Mesothelial cell of epicardium (in vitro differentiated cells): Measurements from ENCODE around the gene CHST6. TPM values are rescaled to one million over a fixed set of nuclear protein-coding genes. Genes with fewer than 3 reads are reported as not detected.

Experiments used
- DNase-seq, 2 experiments: peaks; one replicate each; pipeline ENCODE4 v3.0.0; 2021; ENCODE audit warnings: low spot score in 2 of 2; ENCODE audit not compliant: unreplicated experiment in 2 of 2
- H3K27ac Mint-ChIP-seq: 2 replicates; pipeline ENCODE4 v1.8.0; 2021; ENCODE audit warnings: mixed read lengths
- H3K27me3 Mint-ChIP-seq: 2 replicates; pipeline ENCODE4 v1.8.0; 2021; ENCODE audit warnings: low read depth, mixed read lengths
- H3K36me3 Mint-ChIP-seq: 2 replicates; pipeline ENCODE4 v1.8.0; 2021; ENCODE audit warnings: mixed read lengths
- H3K4me1 Mint-ChIP-seq: 2 replicates; pipeline ENCODE4 v1.8.0; 2021; ENCODE audit warnings: mixed read lengths
- H3K4me3 Mint-ChIP-seq: 2 replicates; pipeline ENCODE4 v1.8.0; 2021; ENCODE audit warnings: mild to moderate bottlenecking, moderate library complexity, mixed read lengths
- H3K9me3 Mint-ChIP-seq: 2 replicates; pipeline ENCODE4 v1.8.0; 2021; ENCODE audit warnings: mixed read lengths
- total RNA-seq: library from RNA; stranded (reverse); gene quantifications from 3 replicates; pipeline ENCODE4 v1.2.1, GENCODE V29; 2021
- TF ChIP-seq, protein P1 (sequence below): fragments of 200-600 bp; sonication (generic); IDR thresholded peaks from one replicate; pipeline ENCODE4 v1.5.0; 2021; ENCODE audit warnings: antibody characterized with exemption; ENCODE audit not compliant: unreplicated experiment

CHST6 gene
- total RNA-seq, 1 donor from 2014 or later = 2.1 TPM

DNA sequence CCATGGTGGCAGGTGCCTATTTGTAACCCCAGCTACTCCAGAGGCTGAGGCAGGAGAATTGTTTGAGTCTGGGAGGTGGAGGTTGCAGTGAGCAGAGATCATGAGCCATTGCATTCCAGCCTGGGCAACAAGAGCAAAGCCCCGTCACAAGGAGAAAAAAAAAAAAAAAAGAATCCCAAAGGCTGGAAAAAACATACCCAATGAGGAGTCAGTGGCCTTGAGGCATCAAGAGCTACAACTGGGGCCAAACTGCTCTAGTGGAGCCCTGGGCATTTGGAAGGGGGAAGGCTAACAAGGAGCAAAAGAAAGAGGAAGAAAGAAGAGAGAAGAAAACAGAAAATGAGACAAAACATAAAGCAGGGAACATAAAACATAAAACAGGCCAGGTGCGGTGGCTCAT is 6.9 kb downstream of the CHST6 start:
- Mint-ChIP-seq H3K9me3 (no peaks in the 10 kb centered on the region), H3K27me3 (no peaks in the 10 kb centered on the region), H3K36me3 (no peaks in the 10 kb centered on the region), H3K4me3 (no peak overlapping the region), H3K4me1 (peaks cover 31% of the 10 kb centered on the region), H3K27ac (no peak overlapping the region)
- DNase-seq = no peak
- TF ChIP-seq, protein P1, sequence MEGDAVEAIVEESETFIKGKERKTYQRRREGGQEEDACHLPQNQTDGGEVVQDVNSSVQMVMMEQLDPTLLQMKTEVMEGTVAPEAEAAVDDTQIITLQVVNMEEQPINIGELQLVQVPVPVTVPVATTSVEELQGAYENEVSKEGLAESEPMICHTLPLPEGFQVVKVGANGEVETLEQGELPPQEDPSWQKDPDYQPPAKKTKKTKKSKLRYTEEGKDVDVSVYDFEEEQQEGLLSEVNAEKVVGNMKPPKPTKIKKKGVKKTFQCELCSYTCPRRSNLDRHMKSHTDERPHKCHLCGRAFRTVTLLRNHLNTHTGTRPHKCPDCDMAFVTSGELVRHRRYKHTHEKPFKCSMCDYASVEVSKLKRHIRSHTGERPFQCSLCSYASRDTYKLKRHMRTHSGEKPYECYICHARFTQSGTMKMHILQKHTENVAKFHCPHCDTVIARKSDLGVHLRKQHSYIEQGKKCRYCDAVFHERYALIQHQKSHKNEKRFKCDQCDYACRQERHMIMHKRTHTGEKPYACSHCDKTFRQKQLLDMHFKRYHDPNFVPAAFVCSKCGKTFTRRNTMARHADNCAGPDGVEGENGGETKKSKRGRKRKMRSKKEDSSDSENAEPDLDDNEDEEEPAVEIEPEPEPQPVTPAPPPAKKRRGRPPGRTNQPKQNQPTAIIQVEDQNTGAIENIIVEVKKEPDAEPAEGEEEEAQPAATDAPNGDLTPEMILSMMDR = no peak

DNA sequence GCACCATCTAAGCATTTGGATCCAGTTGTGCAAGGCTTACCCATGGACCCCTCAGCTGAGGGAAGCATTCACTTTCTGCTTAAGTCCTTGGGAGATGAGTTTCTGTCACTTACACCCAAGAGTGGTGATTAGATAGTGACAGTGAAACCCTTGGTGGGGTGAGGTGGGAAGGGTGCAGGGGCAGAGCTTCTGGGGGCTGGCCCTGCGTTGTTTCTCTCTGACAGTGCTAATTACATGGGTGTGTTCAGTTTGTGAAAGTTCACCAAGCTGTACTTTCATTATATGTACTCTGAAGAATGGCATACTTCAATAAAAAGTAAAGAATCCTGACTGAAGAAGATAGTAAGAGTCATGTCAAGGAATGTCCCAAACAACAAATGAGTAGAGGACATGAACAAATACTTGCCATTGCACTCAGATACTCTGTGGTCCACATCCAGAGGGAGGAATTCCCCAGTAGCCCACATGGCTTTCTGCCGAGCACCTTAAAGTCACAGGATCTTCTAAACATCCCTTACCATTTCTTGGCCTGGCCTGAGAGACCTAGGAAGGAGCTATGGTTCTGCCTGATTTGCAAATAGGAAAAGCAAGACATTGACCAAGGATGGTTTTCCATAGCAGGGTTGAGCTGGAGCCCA is 8.4 kb downstream of the CHST6 start:
- Mint-ChIP-seq H3K36me3 (no peaks in the 10 kb centered on the region), H3K4me3 (no peak overlapping the region), H3K9me3 (no peaks in the 10 kb centered on the region), H3K4me1 (peaks cover 22% of the 10 kb centered on the region), H3K27ac (no peak overlapping the region), H3K27me3 (no peaks in the 10 kb centered on the region)
- DNase-seq = no peak
- TF ChIP-seq, protein P1 = no peak

DNA sequence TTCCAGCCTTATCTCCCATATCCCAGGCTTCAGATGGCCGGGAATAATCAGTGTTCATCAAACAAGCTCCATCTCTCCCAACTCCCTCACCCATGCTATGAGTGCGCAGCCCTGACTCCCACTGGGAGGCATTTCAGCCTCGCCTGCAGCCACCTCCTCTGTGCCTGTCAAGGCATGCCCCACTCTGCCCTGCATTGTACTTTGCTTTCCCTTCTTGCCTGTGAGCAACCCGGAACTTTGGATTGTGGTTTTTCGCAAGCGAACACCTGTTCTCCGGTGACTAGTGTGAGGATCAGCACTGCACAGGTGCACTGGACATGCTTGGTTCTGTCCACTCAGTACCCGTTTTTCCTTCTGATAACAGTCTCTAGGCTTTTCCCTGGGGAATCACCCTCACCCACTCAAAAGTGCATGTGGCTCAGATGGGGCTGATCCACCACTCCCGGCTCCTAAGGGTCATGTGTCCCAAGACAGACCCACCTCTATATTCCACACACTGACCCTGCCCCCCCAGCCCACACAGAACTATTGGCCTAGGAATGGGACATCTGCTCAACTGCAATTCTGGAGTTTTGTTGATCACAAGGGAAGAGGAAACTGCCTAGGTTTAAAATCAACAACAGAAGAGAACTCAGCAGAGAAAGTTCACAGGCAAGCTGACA is 9.1 kb downstream of the CHST6 start:
- Mint-ChIP-seq H3K27me3 (no peaks in the 10 kb centered on the region), H3K27ac (peak overlapping the region; percentile 35), H3K9me3 (no peaks in the 10 kb centered on the region), H3K4me1 (peaks cover 19% of the 10 kb centered on the region), H3K4me3 (no peak overlapping the region), H3K36me3 (no peaks in the 10 kb centered on the region)
- DNase-seq = no peak
- TF ChIP-seq, protein P1 = no peak

DNA sequence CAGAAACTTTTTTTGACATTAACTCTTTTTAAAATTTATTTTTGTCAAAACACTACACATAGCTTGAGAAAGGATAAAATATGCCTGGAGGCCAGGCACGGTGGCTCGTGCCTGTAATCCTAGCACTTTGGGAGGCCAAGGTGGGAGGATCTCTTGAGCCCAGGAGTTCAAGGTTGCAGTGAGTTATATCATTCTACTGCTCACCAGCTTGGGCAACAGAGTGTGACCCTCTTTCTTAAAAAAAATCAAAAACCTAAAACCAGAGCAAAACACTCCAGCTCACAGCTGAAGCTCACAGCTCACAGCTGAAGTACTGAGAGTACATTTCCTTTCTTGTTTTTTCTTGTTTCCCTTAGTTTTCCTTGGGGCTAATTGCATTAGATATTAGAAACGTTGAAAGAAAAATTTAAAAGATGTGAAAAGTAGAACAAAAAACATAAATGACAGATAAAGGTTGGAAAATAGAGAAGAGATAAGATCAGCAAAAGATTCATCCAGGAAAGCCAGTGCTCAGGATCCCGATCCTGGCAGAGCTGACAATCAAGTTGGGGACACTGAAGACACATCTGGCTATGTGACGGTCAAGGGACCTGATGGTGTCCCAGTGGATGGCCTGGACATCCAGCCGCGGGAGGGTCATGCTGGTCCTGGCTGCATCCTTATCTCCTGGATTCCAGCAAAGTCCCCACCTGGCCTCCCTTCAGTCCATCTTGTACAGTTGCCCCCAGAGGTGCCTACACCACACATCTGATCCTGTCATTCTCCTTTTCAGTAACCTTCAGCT is 9.8 kb downstream of the CHST6 start:
- Mint-ChIP-seq H3K27me3 (no peaks in the 10 kb centered on the region), H3K9me3 (no peaks in the 10 kb centered on the region), H3K36me3 (no peaks in the 10 kb centered on the region), H3K27ac (peak overlapping the region; percentile 35), H3K4me3 (no peak overlapping the region), H3K4me1 (peaks cover 19% of the 10 kb centered on the region)
- DNase-seq = no peak
- TF ChIP-seq, protein P1 = no peak

DNA sequence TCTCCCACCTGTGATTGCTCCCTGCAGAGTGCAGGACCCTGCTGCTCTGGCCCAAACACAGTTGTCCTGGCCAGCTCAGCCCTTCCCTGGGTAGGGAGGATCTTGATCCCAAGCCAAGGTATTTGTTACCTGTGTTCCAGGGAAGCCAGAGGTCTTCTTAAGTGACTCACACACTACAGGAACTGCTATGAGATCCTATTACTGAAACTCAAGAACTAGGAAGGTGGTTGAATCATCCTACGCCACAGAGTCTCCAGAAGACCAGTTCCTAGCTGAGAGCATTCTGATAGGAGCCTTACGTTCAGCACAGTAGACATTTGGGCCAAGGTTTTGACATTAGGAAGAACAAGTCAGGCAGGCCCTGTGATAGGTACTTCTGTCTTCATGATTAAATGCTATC is 12.0 kb downstream of the CHST6 start:
- Mint-ChIP-seq H3K36me3 (no peaks in the 10 kb centered on the region), H3K9me3 (no peaks in the 10 kb centered on the region), H3K27ac (no peak overlapping the region), H3K27me3 (no peaks in the 10 kb centered on the region), H3K4me3 (no peak overlapping the region), H3K4me1 (peaks cover 19% of the 10 kb centered on the region)
- DNase-seq = no peak
- TF ChIP-seq, protein P1 = no peak
